Ascending aorta (tissue), 2 donors: Measurements from ENCODE around the gene FAM98A. TPM values are rescaled to one million over a fixed set of nuclear protein-coding genes. Genes with fewer than 3 reads are reported as not detected.

Experiments
- DNase-seq, 2 donors: peaks; one replicate each; pipeline ENCODE4 v3.0.0-alpha.2; 2019; ENCODE audit warnings: low spot score in 2 of 2
- H3K27ac ChIP-seq, 2 donors: fragments of 200-600 bp; sonication (generic); one replicate each; pipeline ENCODE4 v1.5.1; 2016 to 2017; ENCODE audit warnings: mild to moderate bottlenecking in 1 of 2
- H3K27me3 ChIP-seq: fragments of 200-600 bp; sonication (generic); one replicate; pipeline ENCODE4 v1.5.1; 2017
- H3K36me3 ChIP-seq, 2 donors: fragments of 200-600 bp; sonication (generic); one replicate each; pipeline ENCODE4 v1.5.1; 2016
- H3K4me1 ChIP-seq, 2 donors: fragments of 200-600 bp; sonication (generic); one replicate each; pipeline ENCODE4 v1.5.1; 2016 to 2017; ENCODE audit warnings: mild to moderate bottlenecking in 1 of 2
- H3K4me3 ChIP-seq, 2 donors: fragments of 200-600 bp; sonication (generic); one replicate each; pipeline ENCODE4 v1.5.1; 2016 to 2017; ENCODE audit warnings: mild to moderate bottlenecking in 1 of 2
- H3K9me3 ChIP-seq, 2 donors: fragments of 200-600 bp; sonication (generic); one replicate each; pipeline ENCODE4 v1.5.1; 2016
- CTCF ChIP-seq, 3 experiments: fragments of 200-600 bp in 2 of 3; fragments of 450-650 bp in 1 of 3; sonication (generic) in 2 of 3; IDR thresholded peaks; one replicate each; pipeline ENCODE4 v1.5.1; 2016 to 2019; ENCODE audit warnings: antibody characterized with exemption in 3 of 3, mild to moderate bottlenecking in 1 of 3, moderate library complexity in 1 of 3
- intact Hi-C: fragments of 100-400 bp; cut with DNase I; formaldehyde crosslinking; loops from one replicate; pipeline ENCODE4 v1.15.1; 2023
- total RNA-seq: library from RNA; depleted of rRNA; stranded (reverse); fragments of >200 nt; gene quantifications from one replicate; pipeline ENCODE4 v1.1.0, GENCODE V29; 2016

FAM98A gene
- 34.8 TPM for total RNA-seq

GRCh38 chr2:33599175-33599942 is at the start of gene FAM98A:
Gene FAM98A (minus strand): TSS chr2:33599299. CDS start chr2:33599221, 78 bp downstream.
- Histone ChIP-seq H3K4me1 (peaks cover 3 to 10% of the 10 kb centered on the region in 2 donors), H3K27me3 (no peaks in the 10 kb centered on the region), H3K36me3 (no peaks in the 10 kb centered on the region), H3K4me3 (peak within 1 kb of the TSS; percentile 67 to 100), H3K27ac (peak within 1 kb of the TSS; percentile 80 to 90), H3K9me3 (no peaks in the 10 kb centered on the region)
- no peak for TF ChIP-seq CTCF (IDR thresholded peaks at IDR 0.05)
- DNase-seq = peak; percentile 93 to 99
- intact Hi-C loops = loop anchor here (5.0 kb wide), 4 partner anchors 882 to 1432 kb away; partner anchors contain the start of genes BIRC6, SLC30A6 and TTC27

GRCh38 chr2:33645861-33646260 is 46.8 kb upstream of the FAM98A start:
- Histone ChIP-seq H3K4me1 (no peaks in the 10 kb centered on the region), H3K27me3 (no peaks in the 10 kb centered on the region), H3K36me3 (no peaks in the 10 kb centered on the region), H3K4me3 (no peak overlapping the region), H3K27ac (no peak overlapping the region), H3K9me3 (peaks cover 0 to 9% of the 10 kb centered on the region in 2 donors)
- TF ChIP-seq CTCF (IDR thresholded peaks at IDR 0.05) = no peak
- DNase-seq = no peak
- intact Hi-C loops = no loop called here

GRCh38 chr2:33644215-33644614 is 45.1 kb upstream of the FAM98A start:
- TF ChIP-seq CTCF (IDR thresholded peaks at IDR 0.05) = no peak
- Histone ChIP-seq H3K36me3 (no peaks in the 10 kb centered on the region), H3K4me1 (no peaks in the 10 kb centered on the region), H3K27me3 (no peaks in the 10 kb centered on the region), H3K4me3 (no peak overlapping the region), H3K9me3 (peaks cover 0 to 9% of the 10 kb centered on the region in 2 donors), H3K27ac (no peak overlapping the region)
- DNase-seq = no peak
- intact Hi-C loops = no loop called here

- Histone ChIP-seq H3K4me1 (no peaks in the 10 kb centered on the region), H3K27me3 (no peaks in the 10 kb centered on the region), H3K4me3 (no peak overlapping the region), H3K9me3 (no peaks in the 10 kb centered on the region), H3K27ac (no peak overlapping the region), H3K36me3 (no peaks in the 10 kb centered on the region)
- DNase-seq = no peak
- intact Hi-C loops = no loop called here
- TF ChIP-seq CTCF (IDR thresholded peaks at IDR 0.05) = no peak
These were observed 36.9 kb upstream of the FAM98A start for GRCh38 chr2:33636001-33636400.

GRCh38 chr2:33634261-33634910 is 35.3 kb upstream of the FAM98A start:
- TF ChIP-seq CTCF (IDR thresholded peaks at IDR 0.05) = no peak
- DNase-seq = no peak
- no peaks in the 10 kb centered on the region for H3K36me3 ChIP-seq
- no peak overlapping the region for H3K4me3 ChIP-seq
- H3K4me1 ChIP-seq = no peaks in the 10 kb centered on the region
- intact Hi-C loops = no loop called here
- no peaks in the 10 kb centered on the region for H3K27me3 ChIP-seq
- no peak overlapping the region for H3K27ac ChIP-seq
- peaks cover 0 to 3% of the 10 kb centered on the region in 2 donors for H3K9me3 ChIP-seq
